Upper lobe of left lung (tissue), 6 donors: ENCODE measurements around the gene FLNB. TPM values are rescaled to one million over a fixed set of nuclear protein-coding genes. Genes with fewer than 3 reads are reported as not detected.

Experiments
- ATAC-seq, 2 donors: fragments of 200-7000 bp; cut with Tn5 transposase; one replicate each; pipeline ENCODE4 v1.9.1; 2022; ENCODE audit warnings: mild to moderate bottlenecking in 2 of 2, moderate library complexity in 2 of 2; ENCODE audit not compliant: low FRiP score in 2 of 2
- DNase-seq, 2 donors: peaks; one replicate each; pipeline ENCODE4 v3.0.0-alpha.2; 2019 to 2020
- H3K27ac ChIP-seq, 4 donors: fragments of 200-600 bp; sonication (generic); one replicate each; pipeline ENCODE4 v1.5.1; 2016 to 2019
- H3K27me3 ChIP-seq, 4 donors: fragments of 200-600 bp; sonication (generic); one replicate each; pipeline ENCODE4 v1.5.1; 2017 to 2019
- H3K36me3 ChIP-seq, 4 donors: fragments of 200-600 bp; sonication (generic); one replicate each; pipeline ENCODE4 v1.5.1; 2016 to 2019
- H3K4me1 ChIP-seq, 4 donors: fragments of 200-600 bp; sonication (generic); one replicate each; pipeline ENCODE4 v1.5.1; 2018 to 2019
- H3K4me3 ChIP-seq, 4 donors: fragments of 200-600 bp; sonication (generic); one replicate each; pipeline ENCODE4 v1.5.1; 2017 to 2019; ENCODE audit warnings: mild to moderate bottlenecking in 2 of 4, moderate library complexity in 1 of 4
- H3K9me3 ChIP-seq, 4 donors: fragments of 200-600 bp; sonication (generic); one replicate each; pipeline ENCODE4 v1.5.1; 2018 to 2019
- EP300 ChIP-seq, 4 donors: sonication (generic); formaldehyde crosslinking; IDR thresholded peaks; one replicate each; pipeline ENCODE4 v1.5.1; 2017; ENCODE audit warnings: antibody characterized with exemption in 4 of 4, control low read depth in 2 of 4
- POLR2A ChIP-seq, 4 donors: fragments of 450-650 bp; IDR thresholded peaks; one replicate each; pipeline ENCODE4 v1.5.1; 2016 to 2017; ENCODE audit warnings: antibody characterized with exemption in 4 of 4, mild to moderate bottlenecking in 2 of 4
- POLR2AphosphoS5 ChIP-seq, 2 donors: sonication (generic); formaldehyde crosslinking; IDR thresholded peaks; one replicate each; pipeline ENCODE4 v1.5.1; 2017; ENCODE audit warnings: antibody characterized with exemption in 2 of 2
- WGBS, 2 donors: methylation state at CpG; one replicate each; pipeline ENCODE4 v1.1.5; 2017 to 2018; 5-methylcytosine and 5-hydroxymethylcytosine counted together
- total RNA-seq, 6 donors: library from RNA; depleted of rRNA in 4 of 6; stranded (reverse); fragments of >200 nt in 4 of 6; gene quantifications; one replicate each; pipeline versions ENCODE4 v1.1.0 to v1.2.1, GENCODE V29; 2016 to 2021
- TF ChIP-seq, protein P1 (sequence below), 6 experiments: fragments of 450-650 bp in 4 of 6; fragments of 200-600 bp in 2 of 6; sonication (generic) in 2 of 6; IDR thresholded peaks; one replicate each; pipeline ENCODE4 v1.5.1; 2016 to 2019; ENCODE audit warnings: antibody characterized with exemption in 6 of 6
- donor health status: DM: no; HTN: no; CAD: no; lungs with moderate emphysema.
- donor health status: DM: no; HTN: yes; CAD: no; lungs with severe emphysema.

FLNB gene
- total RNA-seq, 6 donors from 2014 or later = 101 to 193 (median 127) TPM

DNA sequence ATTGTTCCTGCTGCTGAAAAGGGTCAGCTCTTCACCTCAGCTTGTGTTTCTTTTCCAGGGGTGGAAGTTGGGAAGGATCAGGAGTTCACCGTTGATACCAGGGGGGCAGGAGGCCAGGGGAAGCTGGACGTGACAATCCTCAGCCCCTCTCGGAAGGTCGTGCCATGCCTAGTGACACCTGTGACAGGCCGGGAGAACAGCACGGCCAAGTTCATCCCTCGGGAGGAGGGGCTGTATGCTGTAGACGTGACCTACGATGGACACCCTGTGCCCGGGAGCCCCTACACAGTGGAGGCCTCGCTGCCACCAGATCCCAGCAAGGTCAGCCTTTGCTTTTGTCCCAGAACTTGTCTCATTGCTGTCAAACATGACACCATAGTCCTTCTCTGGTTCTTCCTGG, 113.0 kb downstream of the FLNB start:
- H3K36me3 ChIP-seq = peaks cover 0 to 59% (median 39%) of the 10 kb centered on the region in 4 donors
- 96 to 97% methylated on average over 5 to 11 of the region's 11 CpGs for WGBS, 2 donors
- peaks cover 18 to 35% (median 25%) of the 10 kb centered on the region in 4 donors for H3K4me1 ChIP-seq
- ATAC-seq (no peak), DNase-seq (no peak)
- H3K27ac ChIP-seq = no peak overlapping the region
- no peak overlapping the region for H3K4me3 ChIP-seq
- TF ChIP-seq POLR2AphosphoS5 (IDR thresholded peaks at IDR 0.05) (no peak), POLR2A (IDR thresholded peaks at IDR 0.05) (no peak), EP300 (IDR thresholded peaks at IDR 0.05) (no peak)
- TF ChIP-seq, protein P1, sequence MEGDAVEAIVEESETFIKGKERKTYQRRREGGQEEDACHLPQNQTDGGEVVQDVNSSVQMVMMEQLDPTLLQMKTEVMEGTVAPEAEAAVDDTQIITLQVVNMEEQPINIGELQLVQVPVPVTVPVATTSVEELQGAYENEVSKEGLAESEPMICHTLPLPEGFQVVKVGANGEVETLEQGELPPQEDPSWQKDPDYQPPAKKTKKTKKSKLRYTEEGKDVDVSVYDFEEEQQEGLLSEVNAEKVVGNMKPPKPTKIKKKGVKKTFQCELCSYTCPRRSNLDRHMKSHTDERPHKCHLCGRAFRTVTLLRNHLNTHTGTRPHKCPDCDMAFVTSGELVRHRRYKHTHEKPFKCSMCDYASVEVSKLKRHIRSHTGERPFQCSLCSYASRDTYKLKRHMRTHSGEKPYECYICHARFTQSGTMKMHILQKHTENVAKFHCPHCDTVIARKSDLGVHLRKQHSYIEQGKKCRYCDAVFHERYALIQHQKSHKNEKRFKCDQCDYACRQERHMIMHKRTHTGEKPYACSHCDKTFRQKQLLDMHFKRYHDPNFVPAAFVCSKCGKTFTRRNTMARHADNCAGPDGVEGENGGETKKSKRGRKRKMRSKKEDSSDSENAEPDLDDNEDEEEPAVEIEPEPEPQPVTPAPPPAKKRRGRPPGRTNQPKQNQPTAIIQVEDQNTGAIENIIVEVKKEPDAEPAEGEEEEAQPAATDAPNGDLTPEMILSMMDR (IDR thresholded peaks at IDR 0.05) = no peak
- no peaks in the 10 kb centered on the region for H3K27me3 ChIP-seq
- H3K9me3 ChIP-seq = no peaks in the 10 kb centered on the region

DNA sequence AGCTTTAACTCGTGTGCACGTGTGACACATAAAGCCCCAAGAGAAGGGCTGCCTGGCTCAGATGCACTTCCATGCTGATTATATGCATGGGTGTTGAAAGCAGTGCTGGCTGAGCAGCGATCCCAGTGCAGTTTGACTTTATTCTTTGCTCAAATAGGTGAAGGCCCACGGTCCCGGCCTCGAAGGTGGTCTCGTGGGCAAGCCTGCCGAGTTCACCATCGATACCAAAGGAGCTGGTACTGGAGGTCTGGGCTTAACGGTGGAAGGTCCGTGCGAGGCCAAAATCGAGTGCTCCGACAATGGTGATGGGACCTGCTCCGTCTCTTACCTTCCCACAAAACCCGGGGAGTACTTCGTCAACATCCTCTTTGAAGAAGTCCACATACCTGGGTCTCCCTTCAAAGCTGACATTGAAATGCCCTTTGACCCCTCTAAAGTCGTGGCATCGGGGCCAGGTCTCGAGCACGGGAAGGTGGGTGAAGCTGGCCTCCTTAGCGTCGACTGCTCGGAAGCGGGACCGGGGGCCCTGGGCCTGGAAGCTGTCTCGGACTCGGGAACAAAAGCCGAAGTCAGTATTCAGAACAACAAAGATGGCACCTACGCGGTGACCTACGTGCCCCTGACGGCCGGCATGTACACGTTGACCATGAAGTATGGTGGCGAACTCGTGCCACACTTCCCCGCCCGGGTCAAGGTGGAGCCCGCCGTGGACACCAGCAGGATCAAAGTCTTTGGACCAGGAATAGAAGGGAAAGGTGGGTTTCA, 114.9 kb downstream of the FLNB start:
- DNase-seq (peak in 1 of 2 donors; percentile 64), ATAC-seq (no peak)
- TF ChIP-seq POLR2A (IDR thresholded peaks at IDR 0.05) (no peak), EP300 (IDR thresholded peaks at IDR 0.05) (no peak), POLR2AphosphoS5 (IDR thresholded peaks at IDR 0.05) (no peak)
- TF ChIP-seq, protein P1 (IDR thresholded peaks at IDR 0.05) = no peak
- Histone ChIP-seq H3K9me3 (no peaks in the 10 kb centered on the region), H3K4me3 (no peak overlapping the region), H3K27me3 (no peaks in the 10 kb centered on the region), H3K36me3 (peaks cover 0 to 78% (median 47%) of the 10 kb centered on the region in 4 donors), H3K27ac (no peak overlapping the region), H3K4me1 (peaks cover 4 to 18% (median 10%) of the 10 kb centered on the region in 4 donors)
- WGBS, 2 donors = 94 to 95% methylated on average over 36 to 39 of the region's 41 CpGs

DNA sequence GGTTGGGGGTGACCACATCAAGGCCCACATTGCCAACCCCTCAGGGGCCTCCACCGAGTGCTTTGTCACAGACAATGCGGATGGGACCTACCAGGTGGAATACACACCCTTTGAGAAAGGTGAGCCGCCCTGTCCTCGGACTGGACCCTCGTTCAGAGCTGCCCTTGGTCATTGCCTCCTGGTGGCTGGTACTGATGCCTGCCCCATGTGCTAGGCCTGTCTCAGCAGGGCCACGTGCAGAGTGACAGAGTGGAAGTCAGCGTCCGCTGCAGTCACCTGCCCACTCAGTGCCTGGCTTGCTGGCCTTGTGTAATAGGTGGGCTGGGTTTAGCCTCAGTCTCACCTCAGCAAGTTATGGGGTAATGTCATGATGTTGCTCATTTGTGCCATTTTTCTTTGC, 116.2 kb downstream of the FLNB start:
- Histone ChIP-seq H3K27me3 (no peaks in the 10 kb centered on the region), H3K4me3 (no peak overlapping the region), H3K9me3 (no peaks in the 10 kb centered on the region), H3K4me1 (peaks cover 2 to 14% (median 9%) of the 10 kb centered on the region in 4 donors), H3K36me3 (peaks cover 0 to 82% (median 48%) of the 10 kb centered on the region in 4 donors), H3K27ac (no peak overlapping the region)
- 94 to 95% methylated on average over 4 to 8 of the region's 8 CpGs for WGBS, 2 donors
- ATAC-seq (no peak), DNase-seq (no peak)
- TF ChIP-seq, protein P1 (IDR thresholded peaks at IDR 0.05) = no peak
- TF ChIP-seq POLR2A (IDR thresholded peaks at IDR 0.05) (no peak), POLR2AphosphoS5 (IDR thresholded peaks at IDR 0.05) (no peak), EP300 (IDR thresholded peaks at IDR 0.05) (no peak)

DNA sequence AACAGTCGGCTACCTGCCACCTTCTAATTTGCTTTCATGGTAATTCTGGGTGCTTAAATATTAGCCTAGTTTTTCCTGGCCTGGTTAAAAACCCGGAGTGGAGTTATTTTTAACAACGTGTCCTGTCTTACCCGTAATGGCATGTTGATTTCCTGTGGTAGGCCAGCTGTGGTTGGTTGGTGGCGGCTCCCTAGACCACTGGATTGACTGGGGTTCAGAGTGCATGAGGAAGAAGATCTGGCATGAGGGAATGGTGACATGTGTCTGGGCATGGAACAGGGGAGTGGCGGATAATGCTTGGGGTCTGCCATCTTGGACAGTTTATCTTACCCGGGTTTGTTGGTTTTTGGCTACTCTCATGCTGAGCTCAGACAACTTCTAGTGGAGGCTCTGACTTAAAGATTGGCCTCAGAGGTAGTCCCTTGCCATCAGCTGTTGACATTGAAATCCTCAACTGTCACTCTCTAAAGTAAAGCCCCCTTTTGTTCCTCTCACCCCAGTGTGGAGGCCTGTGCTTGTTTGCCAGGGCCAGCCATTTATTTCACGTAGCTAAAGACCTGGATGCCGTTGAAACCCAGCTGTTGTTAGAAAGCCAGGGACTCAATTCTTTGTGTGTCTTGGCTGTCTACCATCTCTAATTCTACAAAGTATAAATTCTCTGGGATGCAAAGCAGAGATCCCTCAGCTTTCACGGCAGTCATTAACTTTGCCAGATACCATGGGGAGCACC, 121.0 kb downstream of the FLNB start:
- TF ChIP-seq POLR2A (IDR thresholded peaks at IDR 0.05) (no peak), POLR2AphosphoS5 (IDR thresholded peaks at IDR 0.05) (no peak), EP300 (IDR thresholded peaks at IDR 0.05) (no peak)
- TF ChIP-seq, protein P1 (IDR thresholded peaks at IDR 0.05) = no peak
- no peak for ATAC-seq
- no peak for DNase-seq
- Histone ChIP-seq H3K36me3 (peaks cover 3 to 94% (median 36%) of the 10 kb centered on the region in 4 donors), H3K27me3 (no peaks in the 10 kb centered on the region), H3K4me3 (no peak overlapping the region), H3K9me3 (no peaks in the 10 kb centered on the region), H3K4me1 (no peaks in the 10 kb centered on the region), H3K27ac (no peak overlapping the region)
- 78% methylated on average over 9 to 10 of the region's 10 CpGs for WGBS, 2 donors
